ENCODE results near the gene SETD7.

- TF ChIP-seq SUZ12 (IDR thresholded peaks at IDR 0.05) (no peak), LEF1 (IDR thresholded peaks at IDR 0.05; ENCODE audit: borderline replicate concordance) (no peak), FOXA1 (IDR thresholded peaks at IDR 0.05) (no peak), ELF4 (IDR thresholded peaks at IDR 0.05) (no peak), SP1 (IDR thresholded peaks at IDR 0.05) (no peak), L3MBTL2 (conservative IDR thresholded peaks at IDR 0.05) (no peak)
These were observed 43.8 kb upstream of the SETD7 start for GRCh38 chr4:139599594-139600374.

Data from HEK293T (cell line).